Stimulated activated naive CD8-positive, alpha-beta T cell treated with anti-CD3 and anti-CD28 coated beads, Interleukin-15, amount 100 ng/mL, for 72 hours (primary cell): ENCODE measurements around the gene ARHGEF17.
"Not testable (repeated sequence)": the region's sequence is repeated elsewhere in the genome, so short reads cannot be mapped to it uniquely, and the experiment has no call there.

Experiments used
- ATAC-seq: fragments of 150-1000 bp; cut with Tn5 transposase; 2 replicates; pipeline ENCODE4 v1.10.0; 2021; ENCODE audit warnings: mild to moderate bottlenecking, moderate library complexity
- DNase-seq, 2 donors: peaks; one replicate each; pipeline ENCODE4 v3.0.0; 2021 to 2022
- H3K27ac Mint-ChIP-seq, 2 donors: one replicate each; pipeline ENCODE4 v1.8.0; 2022; ENCODE audit warnings: mild to moderate bottlenecking in 2 of 2, mixed read lengths in 2 of 2, moderate library complexity in 2 of 2
- H3K27me3 Mint-ChIP-seq: one replicate; pipeline ENCODE4 v1.8.0; 2022; ENCODE audit warnings: mixed read lengths
- H3K4me1 Mint-ChIP-seq: one replicate; pipeline ENCODE4 v1.8.0; 2022; ENCODE audit warnings: mild to moderate bottlenecking, mixed read lengths
- H3K4me3 Mint-ChIP-seq, 2 donors: one replicate each; pipeline ENCODE4 v1.8.0; 2022; ENCODE audit warnings: mild to moderate bottlenecking in 2 of 2, mixed read lengths in 2 of 2, moderate library complexity in 1 of 2
- H3K9me3 Mint-ChIP-seq, 2 donors: one replicate each; pipeline ENCODE4 v1.8.0; 2022; ENCODE audit warnings: mixed read lengths in 2 of 2

ARHGEF17 gene

GRCh38 chr11:73269459-73270015 is 38.5 kb upstream of the ARHGEF17 start:
- ATAC-seq (no peak), DNase-seq (peak in 1 of 2 donors; percentile 4)
- no peaks in the 10 kb centered on the region for H3K9me3 Mint-ChIP-seq
- H3K27ac Mint-ChIP-seq: no peak overlapping the region
- peaks cover 6% of the 10 kb centered on the region for H3K4me1 Mint-ChIP-seq
- peaks cover 41% of the 10 kb centered on the region for H3K27me3 Mint-ChIP-seq
- H3K4me3 Mint-ChIP-seq: no peak overlapping the region

DNA sequence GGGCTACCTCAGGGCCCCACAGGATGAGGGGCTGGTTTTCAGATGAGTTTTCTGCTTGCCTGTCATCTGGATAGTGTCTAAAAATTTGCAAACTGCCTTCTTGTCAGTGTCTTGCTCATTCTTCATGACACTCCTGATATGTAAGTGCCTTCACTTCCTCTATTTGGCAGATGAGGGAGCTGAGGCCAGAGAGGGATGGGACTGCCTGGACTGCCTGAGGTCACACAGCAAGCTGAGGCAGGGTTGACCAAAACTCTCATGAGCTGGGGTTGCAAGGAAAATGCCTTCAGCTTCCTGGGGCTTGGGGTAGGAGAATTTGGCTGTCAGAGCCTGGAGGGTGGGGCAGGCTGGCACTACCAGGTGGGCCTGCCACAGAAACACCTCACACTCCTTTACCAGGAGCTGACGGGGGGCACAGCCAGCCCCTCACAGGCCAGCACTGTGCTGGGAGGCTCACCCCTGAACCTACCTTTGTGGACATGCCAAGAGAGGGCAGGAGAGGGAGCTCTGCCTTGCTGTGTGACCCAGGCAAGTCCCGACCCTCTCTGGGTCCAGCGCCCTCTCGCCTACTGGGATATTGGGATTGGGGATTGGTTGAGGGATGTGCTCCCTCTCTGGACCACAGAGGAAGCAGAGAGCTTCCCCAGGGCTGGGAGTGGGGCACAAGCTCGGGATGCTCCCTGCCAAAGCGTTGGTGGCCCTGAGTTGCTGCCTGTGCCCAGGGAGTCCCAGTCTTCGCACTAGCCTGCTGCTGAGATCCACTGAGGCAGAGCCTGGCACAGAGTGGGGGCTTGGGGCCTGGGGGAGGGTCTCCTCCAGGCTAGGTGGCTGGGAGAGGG is 37.8 kb upstream of the ARHGEF17 start:
- no peak overlapping the region for H3K4me3 Mint-ChIP-seq
- DNase-seq (peak in 1 of 2 donors; percentile 8), ATAC-seq (no peak)
- H3K27me3 Mint-ChIP-seq: peaks cover 41% of the 10 kb centered on the region
- no peak overlapping the region for H3K27ac Mint-ChIP-seq
- H3K4me1 Mint-ChIP-seq: no peaks in the 10 kb centered on the region
- no peaks in the 10 kb centered on the region for H3K9me3 Mint-ChIP-seq

GRCh38 chr11:73270855-73271477 is 37.1 kb upstream of the ARHGEF17 start:
- H3K9me3 Mint-ChIP-seq: no peaks in the 10 kb centered on the region
- peaks cover 35% of the 10 kb centered on the region for H3K27me3 Mint-ChIP-seq
- H3K27ac Mint-ChIP-seq: peak overlapping the region in 1 of 2 donors; percentile 14
- H3K4me3 Mint-ChIP-seq: no peak overlapping the region
- H3K4me1 Mint-ChIP-seq: no peaks in the 10 kb centered on the region
- ATAC-seq (no peak), DNase-seq (no peak)

GRCh38 chr11:73271478-73271865 is 36.6 kb upstream of the ARHGEF17 start:
- DNase-seq, ATAC-seq, H3K27ac Mint-ChIP-seq, H3K9me3 Mint-ChIP-seq, H3K4me3 Mint-ChIP-seq, H3K4me1 Mint-ChIP-seq: not testable (repeated sequence)
- peaks cover 30% of the 10 kb centered on the region for H3K27me3 Mint-ChIP-seq

- DNase-seq (no peak), ATAC-seq (no peak)
- H3K4me1 Mint-ChIP-seq: no peaks in the 10 kb centered on the region
- no peaks in the 10 kb centered on the region for H3K9me3 Mint-ChIP-seq
- no peak within 1 kb of the TSS for H3K4me3 Mint-ChIP-seq
- H3K27me3 Mint-ChIP-seq: peaks cover 29% of the 10 kb centered on the region
- H3K27ac Mint-ChIP-seq: no peak within 1 kb of the TSS
Observed at GRCh38 chr11:73271936-73272679, 36.0 kb upstream of the ARHGEF17 start, which contains the start of gene P2RY6. P2RY6 (plus strand) TSS chr11:73272338; CDS start chr11:73296519, 24,181 bp downstream.

- H3K4me3 Mint-ChIP-seq: no peak overlapping the region
- no peaks in the 10 kb centered on the region for H3K9me3 Mint-ChIP-seq
- peaks cover 29% of the 10 kb centered on the region for H3K27me3 Mint-ChIP-seq
- H3K4me1 Mint-ChIP-seq: no peaks in the 10 kb centered on the region
- H3K27ac Mint-ChIP-seq: no peak overlapping the region
- ATAC-seq (no peak), DNase-seq (no peak)
Observed at GRCh38 chr11:73272680-73273038, 35.4 kb upstream of the ARHGEF17 start.

- H3K9me3 Mint-ChIP-seq: no peaks in the 10 kb centered on the region
- DNase-seq: no peak
- H3K27ac Mint-ChIP-seq: no peak overlapping the region
- no peak for ATAC-seq
- peaks cover 29% of the 10 kb centered on the region for H3K27me3 Mint-ChIP-seq
- no peak overlapping the region for H3K4me3 Mint-ChIP-seq
- no peaks in the 10 kb centered on the region for H3K4me1 Mint-ChIP-seq
Observed at GRCh38 chr11:73273222-73273895, 34.7 kb upstream of the ARHGEF17 start.

GRCh38 chr11:73274191-73274590 is 33.9 kb upstream of the ARHGEF17 start:
- not testable (repeated sequence) for H3K4me1 Mint-ChIP-seq, H3K9me3 Mint-ChIP-seq, DNase-seq, ATAC-seq, H3K4me3 Mint-ChIP-seq
- peaks cover 22% of the 10 kb centered on the region for H3K27me3 Mint-ChIP-seq
- peak overlapping the region in 1 of 2 donors; percentile 54 for H3K27ac Mint-ChIP-seq

- no peaks in the 10 kb centered on the region for H3K4me1 Mint-ChIP-seq
- H3K27ac Mint-ChIP-seq: no peak overlapping the region
- peaks cover 22% of the 10 kb centered on the region for H3K27me3 Mint-ChIP-seq
- no peaks in the 10 kb centered on the region for H3K9me3 Mint-ChIP-seq
- ATAC-seq (no peak), DNase-seq (no peak)
- no peak overlapping the region for H3K4me3 Mint-ChIP-seq
Observed at GRCh38 chr11:73274722-73275380, 33.2 kb upstream of the ARHGEF17 start.

GRCh38 chr11:73275381-73275750 is 32.7 kb upstream of the ARHGEF17 start:
- DNase-seq (no peak), ATAC-seq (no peak)
- peaks cover 22% of the 10 kb centered on the region for H3K27me3 Mint-ChIP-seq
- no peaks in the 10 kb centered on the region for H3K4me1 Mint-ChIP-seq
- H3K4me3 Mint-ChIP-seq: no peak overlapping the region
- no peaks in the 10 kb centered on the region for H3K9me3 Mint-ChIP-seq
- H3K27ac Mint-ChIP-seq: no peak overlapping the region

DNA sequence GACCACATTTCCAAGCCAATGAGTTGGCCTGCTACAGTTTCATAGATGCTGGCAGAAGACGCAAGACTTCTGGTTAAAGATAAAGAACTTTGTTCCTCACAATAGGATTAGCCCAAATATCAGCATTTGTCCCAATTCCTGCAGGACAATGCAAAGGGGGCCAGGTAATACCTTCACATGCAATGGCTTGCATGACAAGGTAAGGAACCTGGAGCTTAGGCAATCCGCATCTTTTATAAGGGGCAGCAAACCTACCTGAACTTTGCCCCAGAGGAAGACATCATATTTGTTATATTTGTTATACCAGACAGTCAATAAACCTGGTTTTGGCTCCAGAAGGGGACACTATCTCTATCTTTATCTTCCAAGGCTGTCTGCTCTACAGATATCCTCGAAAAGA is 30.6 kb upstream of the ARHGEF17 start:
- ATAC-seq: no peak
- Mint-ChIP-seq H3K9me3 (no peaks in the 10 kb centered on the region), H3K4me1 (peaks cover 11% of the 10 kb centered on the region), H3K27me3 (peaks cover 23% of the 10 kb centered on the region), H3K27ac (no peak overlapping the region), H3K4me3 (no peak overlapping the region)
- DNase-seq: no peak

GRCh38 chr11:73280626-73281025 is 27.4 kb upstream of the ARHGEF17 start:
- no peak overlapping the region for H3K4me3 Mint-ChIP-seq
- H3K9me3 Mint-ChIP-seq: no peaks in the 10 kb centered on the region
- DNase-seq (no peak), ATAC-seq (no peak)
- H3K27me3 Mint-ChIP-seq: peaks cover 13% of the 10 kb centered on the region
- H3K27ac Mint-ChIP-seq: no peak overlapping the region
- H3K4me1 Mint-ChIP-seq: peaks cover 11% of the 10 kb centered on the region

DNA sequence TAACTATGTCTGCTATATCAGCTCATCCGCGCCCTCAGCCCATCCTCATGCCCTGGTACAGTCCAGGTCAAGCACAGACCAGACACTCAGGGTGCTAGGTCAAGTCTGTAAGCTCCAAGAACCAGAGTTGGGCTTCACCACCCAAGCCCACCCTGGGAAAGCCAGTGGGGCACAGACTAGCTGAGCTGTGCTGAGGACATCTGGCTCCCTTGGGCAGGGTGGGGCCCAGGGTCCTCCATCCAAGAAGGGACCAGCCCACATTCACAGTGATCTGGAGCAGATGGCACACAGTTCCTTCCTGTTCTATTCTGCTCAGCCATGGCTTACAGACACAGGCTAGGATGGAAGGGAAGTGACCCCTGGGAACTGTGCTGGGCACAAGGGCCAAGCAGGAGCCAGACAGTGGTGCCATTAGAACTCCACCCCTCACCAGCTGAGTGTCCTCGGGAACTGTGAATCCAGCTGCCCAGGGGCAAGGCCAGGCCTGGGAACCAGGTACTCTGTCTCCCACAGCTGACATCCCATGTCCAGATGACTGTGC is 26.8 kb upstream of the ARHGEF17 start:
- H3K4me1 Mint-ChIP-seq: peaks cover 11% of the 10 kb centered on the region
- no peak for DNase-seq
- no peak overlapping the region for H3K27ac Mint-ChIP-seq
- no peak overlapping the region for H3K4me3 Mint-ChIP-seq
- peaks cover 13% of the 10 kb centered on the region for H3K27me3 Mint-ChIP-seq
- no peak for ATAC-seq
- H3K9me3 Mint-ChIP-seq: no peaks in the 10 kb centered on the region

GRCh38 chr11:73281796-73282660 is 26.0 kb upstream of the ARHGEF17 start:
- no peak overlapping the region for H3K4me3 Mint-ChIP-seq
- H3K9me3 Mint-ChIP-seq: no peaks in the 10 kb centered on the region
- no peak for DNase-seq
- H3K27ac Mint-ChIP-seq: peak overlapping the region in 1 of 2 donors; percentile 27
- H3K4me1 Mint-ChIP-seq: peaks cover 11% of the 10 kb centered on the region
- ATAC-seq: no peak
- peaks cover 17% of the 10 kb centered on the region for H3K27me3 Mint-ChIP-seq
